H1 (cell line): Measurements from ENCODE around the gene GADD45B. TPM values are rescaled to one million over a fixed set of nuclear protein-coding genes. Genes with fewer than 3 reads are reported as not detected.

Experiments
- CTCF ChIA-PET: fragments of 300-600 bp; sonication (Branson Sonifier 250); formaldehyde crosslinking; loops from one replicate; lab custom pipeline; 2021; ENCODE audit not compliant: partially characterized antibody; lab: Charles Lee
- POLR2A ChIA-PET: fragments of 300-600 bp; sonication (Branson Sonifier 250); formaldehyde crosslinking; loops from one replicate; lab custom pipeline; 2021; ENCODE audit warnings: inconsistent platforms; ENCODE audit not compliant: partially characterized antibody; lab: Charles Lee
- DNase-seq, 2 experiments: peaks; one replicate each; pipeline versions ENCODE4 v3.0.0 to v3.0.0-alpha.2; 2010 to 2022; ENCODE audit warnings: low spot score in 2 of 2, low read depth in 1 of 2, mixed read lengths in 1 of 2
- FAIRE-seq: peaks from 2 replicates; lab custom pipeline; 2011; peaks lifted over from hg19 to GRCh38; lab: Jason Lieb, UNC
- H2AFZ ChIP-seq: 2 replicates; pipeline ENCODE4 v1.8.1; 2012; ENCODE audit warnings: low read length, inconsistent platforms
- H2AK5ac ChIP-seq: 2 replicates; pipeline ENCODE4 v1.6.1; 2013; ENCODE audit warnings: low read depth, low read length
- H2BK120ac ChIP-seq: replicated peaks from 2 replicates; pipeline ENCODE3; 2013; ENCODE audit warnings: low read depth, low read length, inconsistent platforms
- H2BK12ac ChIP-seq: 2 replicates; pipeline ENCODE4 v1.6.1; 2013; ENCODE audit warnings: low read depth, low read length
- H2BK15ac ChIP-seq: 2 replicates; pipeline ENCODE4 v1.6.1; 2013; ENCODE audit warnings: low read length
- H2BK20ac ChIP-seq: 2 replicates; pipeline ENCODE4 v1.6.1; 2013; ENCODE audit warnings: low read length
- H2BK5ac ChIP-seq: 2 replicates; pipeline ENCODE4 v1.6.1; 2013; ENCODE audit warnings: low read depth, low read length
- H3K14ac ChIP-seq: 2 replicates; pipeline ENCODE4 v1.6.1; 2013; ENCODE audit warnings: inconsistent platforms; ENCODE audit not compliant: insufficient read length
- H3K18ac ChIP-seq: 2 replicates; pipeline ENCODE4 v1.6.1; 2013; ENCODE audit warnings: low read length; ENCODE audit errors: extremely low read depth
- H3K23ac ChIP-seq: 2 replicates; pipeline ENCODE4 v1.6.1; 2013; ENCODE audit warnings: inconsistent platforms; ENCODE audit not compliant: insufficient read length
- H3K23me2 ChIP-seq: 2 replicates; pipeline ENCODE4 v1.6.1; 2013; ENCODE audit warnings: low read depth, low read length
- H3K27ac ChIP-seq: 2 replicates; pipeline ENCODE4 v1.6.1; 2011; ENCODE audit warnings: low read depth, low read length, inconsistent platforms
- H3K27me3 ChIP-seq, 4 experiments: replicated peaks in 1 of 4; 1 replicate in 1 of 4; 2 replicates in 3 of 4; pipeline versions ENCODE4 v1.6.1 to v1.8.1; 2011 to 2013; ENCODE audit warnings: low read length in 3 of 4, mild to moderate bottlenecking in 3 of 4, inconsistent platforms in 2 of 4, mixed read lengths in 2 of 4, moderate library complexity in 1 of 4; ENCODE audit not compliant: control insufficient read depth in 3 of 4, insufficient read depth in 3 of 4; ENCODE audit errors: extremely low read depth in 1 of 4
- H3K36me3 ChIP-seq, 4 experiments: 2 replicates each; pipeline versions ENCODE4 v1.6.1 to v1.8.1; 2011 to 2013; ENCODE audit warnings: mild to moderate bottlenecking in 4 of 4, low read length in 3 of 4, moderate library complexity in 2 of 4, control low read depth in 1 of 4, inconsistent platforms in 1 of 4; ENCODE audit not compliant: insufficient read depth in 4 of 4, control insufficient read depth in 2 of 4
- H3K4ac ChIP-seq: replicated peaks from 2 replicates; pipeline ENCODE3; 2013; ENCODE audit warnings: low read length, low read depth, mixed read lengths, inconsistent platforms; ENCODE audit not compliant: insufficient read length
- H3K4me1 ChIP-seq, 4 experiments: replicated peaks in 1 of 4; 1 replicate in 1 of 4; 2 replicates in 3 of 4; pipeline versions ENCODE4 v1.6.1 to v1.8.1; 2011 to 2013; ENCODE audit warnings: low read length in 3 of 4, inconsistent platforms in 2 of 4, mixed read lengths in 1 of 4; ENCODE audit not compliant: insufficient read depth in 4 of 4, control insufficient read depth in 3 of 4
- H3K4me2 ChIP-seq, 2 experiments: 2 replicates each; pipeline versions ENCODE4 v1.6.1 to v1.8.1; 2011 to 2013; ENCODE audit warnings: low read depth in 2 of 2, low read length in 2 of 2, control low read depth in 1 of 2, inconsistent platforms in 1 of 2, mild to moderate bottlenecking in 1 of 2; ENCODE audit not compliant: insufficient read depth in 1 of 2
- H3K4me3 ChIP-seq, 4 experiments: fragments of 200-600, 300-600 bp in 1 of 4; sonication (generic), shearing (Covaris generic), sonication (Bioruptor Twin) in 1 of 4; 2 replicates each; pipeline versions ENCODE4 v1.5.1 to v1.8.1; 2011 to 2016; ENCODE audit warnings: low read length in 4 of 4, low read depth in 3 of 4, control low read depth in 2 of 4, inconsistent platforms in 2 of 4, mild to moderate bottlenecking in 2 of 4, mixed read lengths in 1 of 4, moderate library complexity in 1 of 4; ENCODE audit not compliant: insufficient read depth in 2 of 4; ENCODE audit errors: extremely low read depth in 1 of 4
- H3K56ac ChIP-seq: replicated peaks from 2 replicates; pipeline ENCODE3; 2013; ENCODE audit warnings: low read depth, mild to moderate bottlenecking, mixed read lengths, low read length, inconsistent platforms; ENCODE audit not compliant: insufficient read length
- H3K79me1 ChIP-seq: 2 replicates; pipeline ENCODE4 v1.6.1; 2013; ENCODE audit warnings: low read depth, low read length, control low read depth
- H3K79me2 ChIP-seq, 2 experiments: 2 replicates each; pipeline versions ENCODE4 v1.6.1 to v1.8.1; 2012 to 2013; ENCODE audit warnings: low read length in 2 of 2, mild to moderate bottlenecking in 2 of 2, inconsistent platforms in 1 of 2; ENCODE audit not compliant: insufficient read depth in 2 of 2, control insufficient read depth in 1 of 2
- H3K9ac ChIP-seq, 4 experiments: replicated peaks in 1 of 4; 1 replicate in 1 of 4; 2 replicates in 3 of 4; pipeline versions ENCODE4 v1.6.1 to v1.8.1; 2011 to 2013; ENCODE audit warnings: low read depth in 3 of 4, low read length in 3 of 4, control low read depth in 2 of 4, mild to moderate bottlenecking in 2 of 4, moderate library complexity in 2 of 4, inconsistent platforms in 1 of 4; ENCODE audit errors: extremely low read depth in 1 of 4
- H3K9me3 ChIP-seq, 2 experiments: 2 replicates each; pipeline versions ENCODE4 v1.6.1 to v1.8.1; 2012 to 2013; ENCODE audit warnings: mild to moderate bottlenecking in 2 of 2, moderate library complexity in 2 of 2, control low read depth in 1 of 2, inconsistent platforms in 1 of 2, low read depth in 1 of 2, low read length in 1 of 2, mixed read lengths in 1 of 2; ENCODE audit not compliant: insufficient read depth in 2 of 2
- H4K20me1 ChIP-seq, 2 experiments: replicated peaks in 1 of 2; 2 replicates each; pipeline versions ENCODE3 to v1.8.1; 2011 to 2013; ENCODE audit warnings: inconsistent platforms in 2 of 2, low read length in 2 of 2, mild to moderate bottlenecking in 1 of 2; ENCODE audit not compliant: insufficient read depth in 2 of 2, control insufficient read depth in 1 of 2
- H4K5ac ChIP-seq: 2 replicates; pipeline ENCODE4 v1.6.1; 2013; ENCODE audit warnings: low read length, low read depth, mixed read lengths, inconsistent platforms; ENCODE audit not compliant: insufficient read length
- H4K8ac ChIP-seq: 2 replicates; pipeline ENCODE4 v1.8.0; 2013; ENCODE audit warnings: mild to moderate bottlenecking, moderate library complexity, low read length, inconsistent platforms; ENCODE audit not compliant: insufficient read depth; ENCODE audit errors: extremely low read depth
- H4K91ac ChIP-seq: replicated peaks from 2 replicates; pipeline ENCODE3; 2013; ENCODE audit warnings: low read length, mixed read lengths, inconsistent platforms; ENCODE audit not compliant: insufficient read length
- CBX8 ChIP-seq: fragments of 300-800, 300-1000 bp; sonication (generic); IDR thresholded peaks from 2 replicates; pipeline ENCODE4 v1.7.1; 2016; ENCODE audit warnings: low read depth, low read length, borderline replicate concordance
- FOSL1 ChIP-seq: IDR thresholded peaks from 2 replicates; pipeline ENCODE4 v1.6.1; 2011; ENCODE audit warnings: mild to moderate bottlenecking, low read depth, low read length, moderate library complexity; ENCODE audit not compliant: insufficient read depth
- GTF2F1 ChIP-seq: IDR thresholded peaks from 2 replicates; pipeline ENCODE4 v1.6.1; 2012; ENCODE audit warnings: low read depth, low read length, improper control_type of control experiment, borderline replicate concordance
- JUN ChIP-seq: IDR thresholded peaks from 2 replicates; pipeline ENCODE4 v1.6.1; 2011; ENCODE audit warnings: low read depth, mild to moderate bottlenecking, improper control_type of control experiment, low read length
- KDM1A ChIP-seq: fragments of 200-600, 300-600 bp; sonication (generic); IDR thresholded peaks from 2 replicates; pipeline ENCODE4 v1.7.1; 2016; ENCODE audit warnings: mild to moderate bottlenecking, low read length, borderline replicate concordance
- RBBP5 ChIP-seq: IDR thresholded peaks from 2 replicates; pipeline ENCODE4 v1.7.1; 2012; ENCODE audit warnings: low read depth, mild to moderate bottlenecking, inconsistent platforms, low read length, moderate library complexity, borderline replicate concordance
- TAF7 ChIP-seq: optimal IDR thresholded peaks from 2 replicates; pipeline ENCODE3; 2011; ENCODE audit warnings: low read depth, mild to moderate bottlenecking, inconsistent platforms, low read length, moderate library complexity, borderline replicate concordance
- WGBS, 2 experiments: shearing (Covaris generic) in 1 of 2; methylation state at CpG; one replicate each; pipeline versions ENCODE4 v1.1.6 to v1.1.7; 2013 to 2015; ENCODE audit warnings: low lambda C conversion rate in 2 of 2, mixed read lengths in 2 of 2, inconsistent platforms in 1 of 2, low coverage in 1 of 2, missing lambda C conversion rate in 1 of 2; ENCODE audit not compliant: insufficient replicate concordance in 2 of 2, insufficient coverage in 1 of 2, insufficient read length in 1 of 2; ENCODE audit errors: extremely low coverage in 1 of 2, missing lambda C conversion rate in 1 of 2; 5-methylcytosine and 5-hydroxymethylcytosine counted together
- polyA plus RNA-seq, 7 experiments: library from polyadenylated mRNA; depleted of rRNA in 3 of 7; stranded (reverse) in 5 of 7; unstranded in 2 of 7; fragments of >200 nt in 5 of 7; fragments of 200-250 nt in 2 of 7; gene quantifications; 1 replicate in 5 of 7; 2 replicates in 1 of 7; 4 replicates in 1 of 7; pipeline versions ENCODE4 v1.2.1 to v1.2.3, GENCODE V29; 2011 to 2013; ENCODE audit warnings: missing spikeins in 2 of 7, mixed read lengths in 2 of 7
- total RNA-seq: library from RNA; stranded (reverse); fragmentation: NEBNext Ultra II Directional; extraction: Animal tissue kit (Norgen Biotek cat#: 25700); gene quantifications from 2 replicates; pipeline ENCODE4 v1.2.1, GENCODE V29; 2021

Gene GADD45B
- total and polyA plus RNA-seq, 2 of the 8 experiments (the other 6 are each of a cell fraction or from before 2014, with no cell fraction given) = 7.4 to 11.4 TPM

DNA sequence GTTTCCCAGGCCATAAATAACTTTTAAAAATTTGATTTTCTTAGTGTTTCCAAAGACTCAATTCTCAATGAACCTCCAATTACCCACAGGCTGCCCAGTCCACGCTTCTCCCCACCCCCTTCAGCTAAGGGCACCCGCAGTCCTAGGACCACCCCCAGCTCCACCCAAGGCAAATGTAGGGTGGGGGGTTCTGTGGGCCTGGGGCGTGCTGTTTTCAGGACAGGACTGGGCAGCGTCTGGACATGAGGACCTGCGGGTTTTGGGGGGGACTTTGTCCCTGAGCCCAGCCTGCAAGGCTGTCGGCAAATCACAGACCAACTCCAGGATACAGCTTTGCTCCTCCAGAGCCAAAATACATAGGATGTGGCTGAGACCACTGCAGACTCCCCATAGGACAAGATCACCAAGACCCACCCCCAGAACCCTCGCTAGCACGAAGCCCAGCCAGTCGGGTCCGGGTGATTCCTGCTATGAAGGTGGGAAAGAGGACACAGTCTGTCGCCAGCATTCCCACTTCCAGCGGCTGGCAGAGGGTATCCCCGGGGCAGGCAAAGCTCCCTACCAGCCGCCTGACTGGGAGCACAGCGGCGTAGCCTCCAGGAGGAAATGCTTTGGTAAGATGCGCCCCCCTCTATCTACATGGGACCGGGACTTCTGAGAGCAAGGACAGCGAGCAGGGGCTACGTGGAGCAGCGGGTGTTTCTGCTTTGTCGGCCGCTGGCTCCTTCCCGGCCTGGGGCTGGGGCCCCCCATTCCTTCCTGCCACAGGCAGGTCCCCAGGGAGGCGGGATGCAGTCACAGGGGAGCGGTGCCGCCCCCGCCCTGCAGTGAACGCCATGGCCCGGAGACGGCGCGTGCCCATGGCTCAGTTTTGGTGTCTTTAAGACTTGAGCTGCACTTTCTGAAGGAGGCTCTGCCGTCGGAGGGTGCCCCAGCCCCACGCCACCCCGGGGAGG lies 46.9 kb upstream of the GADD45B start:
- Histone ChIP-seq H4K8ac (peak overlapping the region; percentile 84), H4K5ac (no peak overlapping the region), H3K23ac (no peak overlapping the region), H3K56ac (no peak overlapping the region), H2BK12ac (peak overlapping the region; percentile 6; the same call in 1 of the 2 replicates), H2AK5ac (no peak overlapping the region), H3K14ac (no peak overlapping the region), H3K23me2 (peaks cover 13% of the 10 kb centered on the region; the same call in 1 of the 2 replicates), H3K79me2 (peaks cover 2 to 16% of the 10 kb centered on the region in 2 experiments; a peak in 3 of 4 replicates), H3K4me2 (peak overlapping the region in 1 of 2 experiments; percentile 84; a peak in 1 of 4 replicates), H2BK20ac (no peak overlapping the region), H3K9ac (peak overlapping the region in 2 of 4 experiments; percentile 98 to 99; a peak in 4 of 7 replicates), H2BK120ac (no peak overlapping the region), H4K91ac (no peak overlapping the region), H3K27ac (peak overlapping the region; percentile 99), H3K27me3 (no peaks in the 10 kb centered on the region), H3K4me3 (peak overlapping the region in 2 of 4 experiments; percentile 85 to 93; a peak in 3 of 8 replicates), H2AFZ (no peak overlapping the region), H3K18ac (no peak overlapping the region), H3K36me3 (peaks cover 2 to 34% (median 19%) of the 10 kb centered on the region in 4 experiments; a peak in 7 of 8 replicates), H4K20me1 (peaks cover 10 to 15% of the 10 kb centered on the region in 2 experiments), H3K4me1 (peaks cover 0 to 18% (median 13%) of the 10 kb centered on the region in 4 experiments; a peak in 5 of 7 replicates), H2BK15ac (no peak overlapping the region), H3K9me3 (no peaks in the 10 kb centered on the region), H2BK5ac (0 out of 2 replicates have a peak overlapping the region, but pooled peaks have one; percentile 100), H3K79me1 (peaks cover 13% of the 10 kb centered on the region), H3K4ac (no peak overlapping the region)
- ChIA-PET POLR2A (interaction anchor here (0.6 to 8.2 kb wide), 12 partner anchors 9 to 1647 kb away, joined by 3 to 84 read pairs (median 6); partner anchors contain the start of genes GADD45B and LMNB2), CTCF (interaction anchor here (0.6 to 1.6 kb wide), 8 partner anchors 10 to 483 kb away, joined by 3 to 5 read pairs (median 4); no protein-coding TSS in a partner anchor)
- TF ChIP-seq JUN (no peak), FOSL1 (no peak), TAF7 (no peak), KDM1A (no peak), GTF2F1 (no peak), CBX8 (no peak), RBBP5 (no peak)
- 88% methylated on average over 27 of the region's 37 CpGs; no CpG with 5 or more reads in 1 of the 2 experiments for WGBS, 2 experiments
- DNase-seq (no peak), FAIRE-seq (no peak)
